ENCODE data around the gene ZZZ3.

ZZZ3 gene

GRCh38 chr1:77642941-77643340, 39.5 kb downstream of the ZZZ3 start:
- no peaks in the 10 kb centered on the region for H3K9me3 ChIP-seq
- DNase-seq = no peak
- H3K36me3 ChIP-seq = peaks cover 5 to 18% (median 11%) of the 10 kb centered on the region in 3 donors
- H3K27me3 ChIP-seq = no peaks in the 10 kb centered on the region
- TF ChIP-seq CTCF (IDR thresholded peaks at IDR 0.05) = no peak
- no peak overlapping the region for H3K4me3 ChIP-seq
- peaks cover 0 to 14% (median 1%) of the 10 kb centered on the region in 4 donors for H3K4me1 ChIP-seq
- no peak overlapping the region for H3K27ac ChIP-seq
- intact Hi-C loops (cut with DNase I; ENCODE audit: low total_unique reads) = no loop called here

- peaks cover 0 to 15% (median 1%) of the 10 kb centered on the region in 4 donors for H3K4me1 ChIP-seq
- H3K27me3 ChIP-seq = no peaks in the 10 kb centered on the region
- TF ChIP-seq CTCF (IDR thresholded peaks at IDR 0.05) = no peak
- intact Hi-C loops (cut with DNase I; ENCODE audit: low total_unique reads) = no loop called here
- H3K9me3 ChIP-seq = no peaks in the 10 kb centered on the region
- peaks cover 5 to 18% (median 11%) of the 10 kb centered on the region in 3 donors for H3K36me3 ChIP-seq
- no peak for DNase-seq
- H3K27ac ChIP-seq = no peak overlapping the region
- no peak overlapping the region for H3K4me3 ChIP-seq
These were observed 40.3 kb downstream of the ZZZ3 start for GRCh38 chr1:77642196-77642595.

- no peak for TF ChIP-seq CTCF (IDR thresholded peaks at IDR 0.05)
- peaks cover 0 to 15% (median 1%) of the 10 kb centered on the region in 4 donors for H3K4me1 ChIP-seq
- H3K9me3 ChIP-seq = no peaks in the 10 kb centered on the region
- peaks cover under 1 to 7% (median 2%) of the 10 kb centered on the region in 3 donors for H3K36me3 ChIP-seq
- intact Hi-C loops (cut with DNase I; ENCODE audit: low total_unique reads) = no loop called here
- DNase-seq = no peak
- no peak overlapping the region for H3K4me3 ChIP-seq
- no peaks in the 10 kb centered on the region for H3K27me3 ChIP-seq
- H3K27ac ChIP-seq = no peak overlapping the region
These were observed 42.8 kb downstream of the ZZZ3 start for GRCh38 chr1:77639557-77640069.

GRCh38 chr1:77639056-77639455, 43.4 kb downstream of the ZZZ3 start:
- Histone ChIP-seq H3K27me3 (no peaks in the 10 kb centered on the region), H3K4me3 (no peak overlapping the region), H3K36me3 (peaks cover 0 to 2% (median 0%) of the 10 kb centered on the region in 3 donors), H3K27ac (no peak overlapping the region), H3K9me3 (no peaks in the 10 kb centered on the region), H3K4me1 (peaks cover 0 to 15% (median 1%) of the 10 kb centered on the region in 4 donors)
- no peak for TF ChIP-seq CTCF (IDR thresholded peaks at IDR 0.05)
- DNase-seq = no peak
- intact Hi-C loops (cut with DNase I; ENCODE audit: low total_unique reads) = no loop called here

- Histone ChIP-seq H3K4me1 (peaks cover 0 to 15% (median 1%) of the 10 kb centered on the region in 4 donors), H3K4me3 (no peak overlapping the region), H3K36me3 (peaks cover 13 to 14% (median 13%) of the 10 kb centered on the region in 3 donors), H3K27me3 (no peaks in the 10 kb centered on the region), H3K27ac (no peak overlapping the region), H3K9me3 (no peaks in the 10 kb centered on the region)
- no peak for DNase-seq
- intact Hi-C loops (cut with DNase I; ENCODE audit: low total_unique reads) = no loop called here
- no peak for TF ChIP-seq CTCF (IDR thresholded peaks at IDR 0.05)
These were observed 45.6 kb downstream of the ZZZ3 start for GRCh38 chr1:77636864-77637263.

All from tibial artery (tissue), 4 donors.